K562 (cell line): Measurements from ENCODE around the gene ZBTB44. TPM values are rescaled to one million over a fixed set of nuclear protein-coding genes. Genes with fewer than 3 reads are reported as not detected.

Experiments
- ATAC-seq: fragments of 200-7000 bp; cut with Tn5 transposase; 3 replicates; pipeline ENCODE4 v1.9.1; 2020; ENCODE audit warnings: moderate library complexity
- BruUV-seq: library from RNA; stranded (reverse); fragments of 400-500 nt; replicated peaks from 2 replicates; lab custom pipeline; 2021; lab: Mats Ljungman, UMichigan
- CTCF ChIA-PET: fragments of 300-600 bp; formaldehyde crosslinking; extraction: SDS; loops from one replicate; lab custom pipeline; 2021; ENCODE audit warnings: low intra/inter-chr PET ratio; lab: Yijun Ruan, JAX
- POLR2A ChIA-PET: fragments of 300-600, 350-650 bp; sonication (Branson Sonifier 250); formaldehyde crosslinking; extraction: SDS; loops from one replicate; lab custom pipeline; 2021; ENCODE audit warnings: antibody characterized with exemption, inconsistent platforms; lab: Yijun Ruan, JAX
- DNase-seq, 4 experiments: peaks; one replicate each; pipeline versions ENCODE4 v3.0.0 to v3.0.0-alpha.2; 2011 to 2018; ENCODE audit warnings: low spot score in 3 of 4, mixed read lengths in 3 of 4; ENCODE audit errors: extremely low read depth in 1 of 4
- FAIRE-seq: peaks from 2 replicates; lab custom pipeline; 2011; peaks lifted over from hg19 to GRCh38; lab: Jason Lieb, UNC
- H2AFZ ChIP-seq: 2 replicates; pipeline ENCODE4 v1.6.0; 2011; ENCODE audit warnings: low read depth, low read length, control low read depth, inconsistent platforms
- H3K27ac ChIP-seq: fragments of 200-600 bp; 3 replicates; pipeline ENCODE4 v1.8.0; 2011; ENCODE audit warnings: low read depth, mild to moderate bottlenecking, control low read depth, inconsistent platforms, low read length, moderate library complexity, mixed read lengths; ENCODE audit errors: extremely low read depth
- H3K27me3 ChIP-seq, 2 experiments: fragments of 300-600 bp in 1 of 2; 2 replicates in 1 of 2; 3 replicates in 1 of 2; pipeline versions ENCODE4 v1.6.0 to v1.8.0; 2011; ENCODE audit warnings: inconsistent platforms in 2 of 2, low read length in 2 of 2, mild to moderate bottlenecking in 1 of 2, mixed read lengths in 1 of 2, moderate library complexity in 1 of 2; ENCODE audit not compliant: control insufficient read depth in 2 of 2, insufficient read depth in 2 of 2
- H3K36me3 ChIP-seq: fragments of 300-600 bp; 3 replicates; pipeline ENCODE4 v1.8.0; 2011; ENCODE audit warnings: mild to moderate bottlenecking, low read length, inconsistent platforms; ENCODE audit not compliant: control insufficient read depth, insufficient read depth
- H3K4me1 ChIP-seq, 2 experiments: fragments of 200-600 bp in 1 of 2; replicated peaks in 1 of 2; 2 replicates in 1 of 2; 3 replicates in 1 of 2; pipeline versions ENCODE4 v1.5.1 to v1.8.0; 2011; ENCODE audit warnings: inconsistent platforms in 2 of 2, low read length in 2 of 2, mild to moderate bottlenecking in 1 of 2, mixed read lengths in 1 of 2, moderate library complexity in 1 of 2; ENCODE audit not compliant: control insufficient read depth in 2 of 2, insufficient read depth in 2 of 2
- H3K4me2 ChIP-seq: 2 replicates; pipeline ENCODE4 v1.6.1; 2011; ENCODE audit warnings: low read length, control low read depth, inconsistent platforms, mixed read lengths; ENCODE audit not compliant: insufficient read depth
- H3K4me3 ChIP-seq: fragments of 200-600 bp; sonication (generic), shearing (Covaris generic); 2 replicates; pipeline ENCODE4 v1.5.1; 2016; ENCODE audit warnings: control low read depth, inconsistent platforms
- H3K79me2 ChIP-seq: fragments of 200-600 bp; 3 replicates; pipeline ENCODE4 v1.8.0; 2011; ENCODE audit warnings: low read length, inconsistent platforms; ENCODE audit not compliant: control insufficient read depth, insufficient read depth
- H3K9ac ChIP-seq, 2 experiments: 2 replicates each; pipeline versions ENCODE4 v1.6.0 to v1.6.1; 2011; ENCODE audit warnings: low read depth in 2 of 2, low read length in 2 of 2, control low read depth in 1 of 2, inconsistent platforms in 1 of 2, mild to moderate bottlenecking in 1 of 2, mixed read lengths in 1 of 2; ENCODE audit not compliant: insufficient read depth in 1 of 2
- H3K9me1 ChIP-seq: one replicate; pipeline ENCODE4 v1.6.0; 2011; ENCODE audit warnings: inconsistent platforms, mild to moderate bottlenecking, low read length, moderate library complexity; ENCODE audit not compliant: control insufficient read depth, insufficient read depth
- H3K9me3 ChIP-seq: replicated peaks from 2 replicates; pipeline ENCODE4 v1.5.1; 2011; ENCODE audit warnings: low read depth, low read length, inconsistent platforms; ENCODE audit not compliant: control insufficient read depth, insufficient read depth
- H4K20me1 ChIP-seq: replicated peaks from 2 replicates; pipeline ENCODE4 v1.6.1; 2011; ENCODE audit warnings: low read length, inconsistent platforms, mixed read lengths; ENCODE audit not compliant: control insufficient read depth, insufficient read depth
- EWSR1 ChIP-seq: fragments of 450-650 bp; IDR thresholded peaks from 2 replicates; pipeline ENCODE4 v1.6.1; 2018; ENCODE audit warnings: borderline replicate concordance, mild to moderate bottlenecking, low read depth, moderate library complexity; ENCODE audit not compliant: partially characterized antibody
- FOXA3 ChIP-seq, 2 experiments: fragments of 450-650 bp in 1 of 2; sonication (generic) in 1 of 2; formaldehyde crosslinking; IDR thresholded peaks in 1 of 2; conservative IDR thresholded peaks in 1 of 2; 2 replicates each; pipeline versions ENCODE4 v1.4.0 to v1.8.0; 2020 to 2022; ENCODE audit warnings: mild to moderate bottlenecking in 2 of 2, missing genetic modification reagents in 1 of 2
- FOXJ2 ChIP-seq: fragments of 200-800 bp; sonication (Bioruptor generic); IDR thresholded peaks from 2 replicates; pipeline ENCODE4 v1.6.1; 2016; ENCODE audit warnings: missing genetic modification characterization, missing compliant biosample characterization
- SMARCE1 ChIP-seq: fragments of 450-650 bp; IDR thresholded peaks from 2 replicates; pipeline ENCODE4 v1.7.1; 2016; ENCODE audit warnings: mild to moderate bottlenecking
- ZFX ChIP-seq: sonication (generic); formaldehyde crosslinking; IDR thresholded peaks from 2 replicates; pipeline ENCODE4 v1.8.0; 2022; ENCODE audit warnings: mild to moderate bottlenecking, missing genetic modification reagents, moderate library complexity
- ZSCAN32 ChIP-seq: fragments of 450-650 bp; formaldehyde crosslinking; IDR thresholded peaks from 2 replicates; pipeline ENCODE4 v1.4.0; 2020; ENCODE audit warnings: mild to moderate bottlenecking, moderate library complexity
- WGBS: fragments of 100-300 bp; shearing (Covaris generic); methylation state at CpG from one replicate; pipeline ENCODE4 v1.1.6; 2016; ENCODE audit warnings: low coverage, mixed read lengths; ENCODE audit not compliant: insufficient coverage; ENCODE audit errors: missing lambda C conversion rate; 5-methylcytosine and 5-hydroxymethylcytosine counted together
- in situ Hi-C: fragments of 300-500 bp; cut with MboI; formaldehyde crosslinking; loops from 4 replicates; pipeline ENCODE4 v1.15.0; 2018; ENCODE audit warnings: inconsistent platforms, mixed read lengths
- intact Hi-C: fragments of 100-400 bp; cut with micrococcal nuclease; formaldehyde crosslinking; loops from 2 replicates; pipeline ENCODE4 v1.14.2; 2022
- polyA plus RNA-seq, 8 experiments: library from polyadenylated mRNA; depleted of rRNA in 4 of 8; stranded (reverse) in 5 of 8; unstranded in 3 of 8; fragments of >200 nt; fragmentation: Nextera tagmentation in 2 of 8; fragmentation: Illumina TruSeq in 1 of 8; extraction: Ambion mirVana in 2 of 8; extraction: Trizol in 1 of 8; gene quantifications; 2 replicates each; pipeline versions ENCODE4 v1.2.1 to v1.2.3, GENCODE V29; 2011 to 2014; ENCODE audit warnings: inconsistent platforms in 1 of 8, missing spikeins in 1 of 8
- total RNA-seq, 7 experiments: library from RNA; depleted of rRNA in 6 of 7; stranded (reverse); fragments of >200 nt in 6 of 7; fragmentation: Illumina TruSeq in 2 of 7; extraction: Trizol in 2 of 7; gene quantifications; 2 replicates each; pipeline versions ENCODE4 v1.2.1 to v1.2.3, GENCODE V29; 2011 to 2021; ENCODE audit warnings: low replicate concordance in 1 of 7
- TF ChIP-seq, protein P1 (sequence below): sonication (generic); formaldehyde crosslinking; IDR thresholded peaks from 2 replicates; pipeline ENCODE4 v1.8.1; 2023; ENCODE audit warnings: missing genetic modification reagents, mild to moderate bottlenecking, borderline replicate concordance
- TF ChIP-seq, protein P2 (sequence below): fragments of 450-650 bp; IDR thresholded peaks from 2 replicates; pipeline ENCODE4 v1.7.0; 2016; ENCODE audit warnings: borderline replicate concordance
- TF ChIP-seq, protein P3 (sequence below): conservative IDR thresholded peaks from 2 replicates; pipeline ENCODE4 v1.6.1; 2011; ENCODE audit warnings: low read depth, mild to moderate bottlenecking, low read length; ENCODE audit not compliant: control insufficient read depth
- TF ChIP-seq, protein P4 (sequence below): fragments of 250-450 bp; sonication (Bioruptor Pico); IDR thresholded peaks from 2 replicates; pipeline ENCODE4 v1.4.0; 2020

Gene ZBTB44
- total and polyA plus RNA-seq, 9 of the 15 experiments (the other 6 are each of a cell fraction or from before 2014, with no cell fraction given), result 4.7 to 27.1 (median 17.3) TPM

DNA sequence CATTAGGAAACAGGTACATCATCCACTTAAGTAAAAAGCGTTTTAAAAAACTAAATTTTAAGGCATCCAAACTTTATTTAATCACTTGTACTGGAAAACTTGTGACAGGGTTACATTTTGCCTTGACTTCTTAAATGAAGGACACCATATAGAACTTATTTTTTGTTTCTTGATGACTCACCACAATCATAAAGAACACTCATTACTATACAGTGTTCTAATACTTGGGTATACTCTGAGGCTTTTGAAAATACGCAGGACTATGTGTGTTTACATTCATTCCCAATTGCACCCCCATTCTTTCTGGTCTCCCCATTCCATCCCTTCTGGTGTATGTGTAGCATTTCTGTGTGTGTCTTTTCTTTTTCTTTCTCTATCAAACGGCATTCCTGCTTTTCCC is 69.9 kb downstream of the ZBTB44 start (continued):
- TF ChIP-seq, protein P1, sequence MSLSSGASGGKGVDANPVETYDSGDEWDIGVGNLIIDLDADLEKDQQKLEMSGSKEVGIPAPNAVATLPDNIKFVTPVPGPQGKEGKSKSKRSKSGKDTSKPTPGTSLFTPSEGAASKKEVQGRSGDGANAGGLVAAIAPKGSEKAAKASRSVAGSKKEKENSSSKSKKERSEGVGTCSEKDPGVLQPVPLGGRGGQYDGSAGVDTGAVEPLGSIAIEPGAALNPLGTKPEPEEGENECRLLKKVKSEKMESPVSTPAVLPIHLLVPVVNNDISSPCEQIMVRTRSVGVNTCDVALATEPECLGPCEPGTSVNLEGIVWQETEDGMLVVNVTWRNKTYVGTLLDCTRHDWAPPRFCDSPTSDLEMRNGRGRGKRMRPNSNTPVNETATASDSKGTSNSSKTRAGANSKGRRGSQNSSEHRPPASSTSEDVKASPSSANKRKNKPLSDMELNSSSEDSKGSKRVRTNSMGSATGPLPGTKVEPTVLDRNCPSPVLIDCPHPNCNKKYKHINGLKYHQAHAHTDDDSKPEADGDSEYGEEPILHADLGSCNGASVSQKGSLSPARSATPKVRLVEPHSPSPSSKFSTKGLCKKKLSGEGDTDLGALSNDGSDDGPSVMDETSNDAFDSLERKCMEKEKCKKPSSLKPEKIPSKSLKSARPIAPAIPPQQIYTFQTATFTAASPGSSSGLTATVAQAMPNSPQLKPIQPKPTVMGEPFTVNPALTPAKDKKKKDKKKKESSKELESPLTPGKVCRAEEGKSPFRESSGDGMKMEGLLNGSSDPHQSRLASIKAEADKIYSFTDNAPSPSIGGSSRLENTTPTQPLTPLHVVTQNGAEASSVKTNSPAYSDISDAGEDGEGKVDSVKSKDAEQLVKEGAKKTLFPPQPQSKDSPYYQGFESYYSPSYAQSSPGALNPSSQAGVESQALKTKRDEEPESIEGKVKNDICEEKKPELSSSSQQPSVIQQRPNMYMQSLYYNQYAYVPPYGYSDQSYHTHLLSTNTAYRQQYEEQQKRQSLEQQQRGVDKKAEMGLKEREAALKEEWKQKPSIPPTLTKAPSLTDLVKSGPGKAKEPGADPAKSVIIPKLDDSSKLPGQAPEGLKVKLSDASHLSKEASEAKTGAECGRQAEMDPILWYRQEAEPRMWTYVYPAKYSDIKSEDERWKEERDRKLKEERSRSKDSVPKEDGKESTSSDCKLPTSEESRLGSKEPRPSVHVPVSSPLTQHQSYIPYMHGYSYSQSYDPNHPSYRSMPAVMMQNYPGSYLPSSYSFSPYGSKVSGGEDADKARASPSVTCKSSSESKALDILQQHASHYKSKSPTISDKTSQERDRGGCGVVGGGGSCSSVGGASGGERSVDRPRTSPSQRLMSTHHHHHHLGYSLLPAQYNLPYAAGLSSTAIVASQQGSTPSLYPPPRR, result no peak

DNA sequence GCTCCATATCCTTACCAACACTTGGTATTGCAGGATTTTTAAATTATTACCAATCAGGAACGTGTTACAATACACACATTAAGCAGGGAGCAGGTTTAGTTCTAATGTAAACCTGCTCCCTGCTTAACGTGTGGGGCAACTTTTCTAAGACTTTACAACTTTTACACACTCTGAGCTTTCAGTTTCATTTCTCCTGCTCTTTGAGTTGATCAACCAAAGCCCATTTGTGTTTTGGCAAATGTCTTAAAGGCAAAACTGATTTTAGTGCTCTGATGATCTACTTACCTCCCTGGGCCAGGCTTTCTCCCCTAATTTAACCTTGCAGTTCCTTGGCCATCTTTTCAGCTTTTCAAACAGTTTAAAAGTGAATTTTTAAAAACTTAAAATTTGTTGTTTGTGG is 70.9 kb downstream of the ZBTB44 start:
- Histone ChIP-seq H3K9me1 (no peaks in the 10 kb centered on the region), H4K20me1 (no peaks in the 10 kb centered on the region), H3K79me2 (no peaks in the 10 kb centered on the region; the same call in 2 of the 3 replicates), H3K27me3 (no peaks in the 10 kb centered on the region), H3K4me3 (no peak overlapping the region), H2AFZ (no peak overlapping the region), H3K9me3 (no peaks in the 10 kb centered on the region), H3K27ac (no peak overlapping the region), H3K9ac (no peak overlapping the region), H3K4me1 (no peaks in the 10 kb centered on the region), H3K36me3 (peaks cover 6% of the 10 kb centered on the region; the same call in 2 of the 3 replicates), H3K4me2 (no peak overlapping the region)
- in situ Hi-C loops (no loop called here), intact Hi-C loops (no loop called here)
- DNase-seq (no peak), ATAC-seq (no peak), FAIRE-seq (no peak)
- WGBS, result 87% methylated on average over 2 of the region's 2 CpGs
- POLR2A ChIA-PET, result no interaction called here
- BruUV-seq, result no TSS peak
- CTCF ChIA-PET, result no interaction called here
- no peak for TF ChIP-seq EWSR1
- no peak for TF ChIP-seq FOXA3 (CRISPR knock-in tag; conservative IDR thresholded peaks at IDR 0.05 in 1 of 2, IDR thresholded peaks at IDR 0.05 in 1 of 2)
- TF ChIP-seq SMARCE1, result no peak
- TF ChIP-seq, protein P2, sequence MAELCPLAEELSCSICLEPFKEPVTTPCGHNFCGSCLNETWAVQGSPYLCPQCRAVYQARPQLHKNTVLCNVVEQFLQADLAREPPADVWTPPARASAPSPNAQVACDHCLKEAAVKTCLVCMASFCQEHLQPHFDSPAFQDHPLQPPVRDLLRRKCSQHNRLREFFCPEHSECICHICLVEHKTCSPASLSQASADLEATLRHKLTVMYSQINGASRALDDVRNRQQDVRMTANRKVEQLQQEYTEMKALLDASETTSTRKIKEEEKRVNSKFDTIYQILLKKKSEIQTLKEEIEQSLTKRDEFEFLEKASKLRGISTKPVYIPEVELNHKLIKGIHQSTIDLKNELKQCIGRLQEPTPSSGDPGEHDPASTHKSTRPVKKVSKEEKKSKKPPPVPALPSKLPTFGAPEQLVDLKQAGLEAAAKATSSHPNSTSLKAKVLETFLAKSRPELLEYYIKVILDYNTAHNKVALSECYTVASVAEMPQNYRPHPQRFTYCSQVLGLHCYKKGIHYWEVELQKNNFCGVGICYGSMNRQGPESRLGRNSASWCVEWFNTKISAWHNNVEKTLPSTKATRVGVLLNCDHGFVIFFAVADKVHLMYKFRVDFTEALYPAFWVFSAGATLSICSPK, result no peak
- TF ChIP-seq, protein P3, sequence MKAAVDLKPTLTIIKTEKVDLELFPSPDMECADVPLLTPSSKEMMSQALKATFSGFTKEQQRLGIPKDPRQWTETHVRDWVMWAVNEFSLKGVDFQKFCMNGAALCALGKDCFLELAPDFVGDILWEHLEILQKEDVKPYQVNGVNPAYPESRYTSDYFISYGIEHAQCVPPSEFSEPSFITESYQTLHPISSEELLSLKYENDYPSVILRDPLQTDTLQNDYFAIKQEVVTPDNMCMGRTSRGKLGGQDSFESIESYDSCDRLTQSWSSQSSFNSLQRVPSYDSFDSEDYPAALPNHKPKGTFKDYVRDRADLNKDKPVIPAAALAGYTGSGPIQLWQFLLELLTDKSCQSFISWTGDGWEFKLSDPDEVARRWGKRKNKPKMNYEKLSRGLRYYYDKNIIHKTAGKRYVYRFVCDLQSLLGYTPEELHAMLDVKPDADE, result no peak
- TF ChIP-seq, protein P4, sequence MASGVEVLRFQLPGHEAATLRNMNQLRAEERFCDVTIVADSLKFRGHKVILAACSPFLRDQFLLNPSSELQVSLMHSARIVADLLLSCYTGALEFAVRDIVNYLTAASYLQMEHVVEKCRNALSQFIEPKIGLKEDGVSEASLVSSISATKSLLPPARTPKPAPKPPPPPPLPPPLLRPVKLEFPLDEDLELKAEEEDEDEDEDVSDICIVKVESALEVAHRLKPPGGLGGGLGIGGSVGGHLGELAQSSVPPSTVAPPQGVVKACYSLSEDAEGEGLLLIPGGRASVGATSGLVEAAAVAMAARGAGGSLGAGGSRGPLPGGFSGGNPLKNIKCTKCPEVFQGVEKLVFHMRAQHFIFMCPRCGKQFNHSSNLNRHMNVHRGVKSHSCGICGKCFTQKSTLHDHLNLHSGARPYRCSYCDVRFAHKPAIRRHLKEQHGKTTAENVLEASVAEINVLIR (CRISPR knock-in tag), result no peak
- no peak for TF ChIP-seq FOXJ2 (tag)
- no peak for TF ChIP-seq ZSCAN32
- no peak for TF ChIP-seq ZFX (CRISPR knock-in tag)
